ENCODE measurements around the gene CBX5.
"Not testable (repeated sequence)": the region's sequence is repeated elsewhere in the genome, so short reads cannot be mapped to it uniquely, and the experiment has no call there.

The CBX5 gene

DNA sequence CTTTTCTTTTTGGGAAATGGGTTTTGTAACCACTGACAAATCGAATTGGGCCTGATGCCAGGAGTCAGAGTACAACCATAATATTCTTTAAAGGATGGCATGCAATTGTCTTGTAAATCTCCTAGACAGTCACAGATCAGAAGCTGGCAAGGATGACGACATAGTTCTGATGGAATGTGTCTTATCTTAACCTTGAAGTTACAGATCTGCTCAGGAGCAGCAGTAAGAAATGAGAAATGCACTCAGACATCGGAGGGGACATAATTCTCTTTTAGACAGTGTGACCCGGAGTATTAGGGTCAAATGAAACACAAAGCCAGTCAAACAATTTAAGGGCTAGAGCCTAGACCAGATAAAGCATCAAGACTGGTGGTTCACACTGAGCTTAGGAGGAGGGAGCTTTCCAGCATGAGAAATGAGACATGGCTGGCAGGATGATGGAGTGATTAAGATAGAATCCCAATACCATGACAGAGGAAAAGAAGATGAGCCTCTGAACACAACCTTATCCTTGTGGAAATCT is 17.5 kb downstream of the CBX5 start:
- no peak for DNase-seq

- DNase-seq = no peak
These were observed 18.0 kb downstream of the CBX5 start for GRCh38 chr12:54261815-54262402.

- peak; percentile 98 for DNase-seq
These were observed 20.5 kb downstream of the CBX5 start for GRCh38 chr12:54259194-54260011.

DNA sequence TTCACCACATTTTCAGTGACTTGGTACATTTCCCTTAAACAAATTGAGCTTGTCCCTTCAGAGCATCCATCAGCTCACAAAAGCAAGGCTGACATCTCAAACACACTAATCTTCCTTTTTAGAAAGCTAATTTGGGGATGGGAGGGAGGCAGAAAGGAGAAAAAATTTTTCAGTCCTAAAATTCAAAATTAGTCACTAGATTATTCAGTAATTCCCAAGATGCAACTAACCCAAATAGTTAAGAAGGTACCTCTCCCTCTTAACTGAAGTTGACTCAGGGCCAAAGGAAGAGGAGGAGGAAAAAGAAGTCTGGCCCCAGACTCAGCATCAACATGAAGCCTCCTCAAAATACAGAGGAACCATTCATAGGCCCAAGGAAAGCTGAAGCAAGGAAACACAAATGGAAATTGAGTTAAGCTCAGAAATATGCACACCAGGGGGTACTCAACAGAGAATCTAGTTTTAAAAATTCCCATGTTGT is 21.7 kb downstream of the CBX5 start:
- no peak for DNase-seq

- DNase-seq = no peak
These were observed 22.6 kb downstream of the CBX5 start for GRCh38 chr12:54257332-54257731.

DNA sequence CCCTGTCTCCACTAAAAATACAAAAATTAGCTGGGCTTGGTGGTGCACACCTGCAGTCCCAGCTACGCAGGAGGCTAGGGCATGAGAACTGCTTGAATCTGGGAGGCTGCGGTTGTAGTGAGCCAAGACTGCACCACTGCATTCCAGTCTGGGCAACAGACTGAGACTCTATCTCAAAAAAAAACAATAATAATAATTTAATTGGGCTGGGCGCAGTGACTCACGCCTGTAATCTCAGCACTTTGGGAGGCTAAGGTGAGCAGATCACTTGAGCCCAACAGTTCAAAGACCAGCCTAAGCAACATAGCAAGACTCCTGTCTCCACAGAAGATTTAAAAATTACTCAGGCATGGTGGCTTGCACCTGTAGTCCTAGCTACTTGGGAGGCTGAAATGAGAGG is 26.7 kb downstream of the CBX5 start:
- no peak for DNase-seq

GRCh38 chr12:54251667-54252284 is 28.1 kb downstream of the CBX5 start:
- DNase-seq = no peak

GRCh38 chr12:54249489-54249888 is 30.4 kb downstream of the CBX5 start:
- no peak for DNase-seq

DNA sequence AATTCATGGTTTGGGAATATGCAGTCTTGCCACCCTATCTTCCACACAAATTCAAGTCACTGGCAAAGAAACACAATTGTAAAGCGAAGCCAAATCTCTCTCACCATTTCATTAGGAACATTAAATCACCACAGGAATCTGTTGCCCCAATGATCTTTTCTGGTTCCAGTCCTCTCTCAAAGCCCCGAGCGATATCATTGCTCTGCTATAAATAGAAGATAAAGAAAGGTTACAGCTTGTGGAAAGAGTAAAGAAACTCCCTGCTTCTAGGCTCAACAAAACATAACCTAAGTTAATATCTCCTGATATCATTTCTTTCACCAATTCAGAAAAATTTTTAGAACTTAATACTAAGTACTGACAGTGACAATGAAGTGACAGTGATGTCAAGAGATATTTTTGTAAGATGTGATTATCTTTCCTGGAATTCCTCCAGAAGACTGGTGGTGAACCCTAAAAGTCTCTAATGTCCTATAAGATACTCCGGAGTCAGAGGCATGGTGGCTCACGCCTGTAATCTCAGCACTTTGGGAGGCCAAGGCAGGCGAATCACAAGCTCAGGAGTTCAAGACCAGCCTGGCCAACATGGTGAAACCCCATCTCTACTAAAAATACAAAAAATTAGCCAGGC is 33.8 kb downstream of the CBX5 start:
- DNase-seq = no peak

DNA sequence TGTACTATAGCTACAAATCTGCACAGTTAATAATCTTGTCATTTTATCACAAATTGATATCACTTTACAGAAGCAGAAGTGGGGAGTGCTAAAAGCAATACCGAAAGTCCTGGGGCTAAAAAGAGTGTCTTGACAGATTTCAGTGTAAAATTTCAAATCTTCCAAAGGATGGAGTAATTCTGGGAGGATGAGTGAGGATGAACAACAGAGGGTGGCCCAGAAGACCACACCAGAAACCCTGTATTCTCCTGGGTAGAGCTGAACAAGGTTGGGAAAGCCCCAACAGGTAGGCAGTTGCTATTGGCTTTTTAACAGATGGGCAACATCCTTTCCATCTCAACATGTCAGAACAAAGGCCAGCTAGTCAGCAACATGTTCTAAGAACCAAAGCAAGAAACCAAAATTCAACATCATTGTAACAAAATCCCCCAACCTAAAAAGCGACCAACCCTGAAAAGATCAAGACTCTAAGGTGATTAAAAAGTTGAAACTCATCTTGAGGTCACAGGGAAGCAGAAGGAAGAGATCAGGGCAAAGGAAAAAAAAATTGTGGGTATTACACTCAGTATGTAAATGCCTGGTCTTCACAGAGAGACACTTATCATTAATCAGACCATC is 38.8 kb downstream of the CBX5 start:
- DNase-seq = no peak

GRCh38 chr12:54240129-54240528 is 39.8 kb downstream of the CBX5 start:
- DNase-seq = no peak

DNA sequence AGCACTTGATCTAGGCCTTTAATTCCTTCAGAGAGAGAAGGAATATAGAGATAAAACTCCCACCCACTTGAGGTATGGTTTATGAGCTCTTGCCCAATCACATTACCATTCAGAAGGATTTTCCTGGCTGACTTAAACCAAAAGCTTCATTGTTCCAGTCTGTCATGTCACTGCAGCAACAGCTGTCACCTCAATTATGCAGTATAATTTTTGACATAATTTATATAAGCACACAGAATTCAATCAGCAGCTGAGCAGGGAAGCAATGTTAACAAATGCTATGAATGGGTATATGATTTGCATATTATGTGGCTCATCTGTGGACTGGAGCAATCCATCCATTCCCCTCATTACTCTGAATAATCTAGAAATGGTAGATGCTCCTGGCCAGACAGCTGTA is 40.3 kb downstream of the CBX5 start:
- peak; percentile 91 for DNase-seq

- DNase-seq = no peak
These were observed 41.4 kb downstream of the CBX5 start for GRCh38 chr12:54238531-54238930.

DNA sequence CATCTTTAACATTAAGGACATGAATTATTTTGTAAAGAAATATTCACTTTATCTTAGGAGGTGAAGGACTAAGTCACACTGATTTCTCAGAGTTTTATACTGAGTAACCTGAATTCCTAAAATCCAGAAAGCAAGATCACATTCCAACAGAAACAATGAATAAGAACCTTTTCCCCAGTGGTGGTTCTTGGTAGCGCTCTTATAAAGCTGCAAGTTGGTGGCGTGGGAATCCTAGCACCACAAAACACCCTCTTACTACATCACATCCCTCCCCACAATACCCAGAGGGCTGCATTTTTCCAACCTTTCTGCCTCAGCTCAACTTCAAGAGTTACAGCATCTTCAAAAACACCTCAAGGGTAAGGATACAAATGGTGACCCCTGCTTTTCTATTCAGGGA is 47.1 kb downstream of the CBX5 start:
- no peak for DNase-seq

DNA sequence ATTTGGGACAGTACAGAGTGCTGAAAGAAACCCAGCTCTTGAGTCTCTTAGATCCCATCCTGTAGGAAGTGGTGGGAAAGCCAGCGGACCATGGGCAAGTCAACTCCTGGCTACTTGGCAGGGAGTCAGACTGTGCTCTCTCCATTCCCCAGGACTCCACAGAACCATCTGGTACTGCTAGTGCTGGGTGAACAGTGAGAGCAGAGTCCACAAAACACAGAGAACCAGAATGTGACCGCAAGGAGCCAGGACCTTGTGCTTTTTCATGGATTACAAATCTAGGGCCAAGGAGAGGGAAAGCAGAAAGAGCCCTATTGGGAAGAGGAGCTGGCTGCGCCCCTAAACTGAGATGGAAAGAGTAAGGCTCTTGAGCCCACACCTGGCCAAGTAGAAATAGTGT is 48.7 kb downstream of the CBX5 start:
- not testable (repeated sequence) for DNase-seq

GRCh38 chr12:54230555-54230954 is 49.4 kb downstream of the CBX5 start:
- DNase-seq = no peak

- DNase-seq = no peak
These were observed 50.2 kb downstream of the CBX5 start for GRCh38 chr12:54229624-54230212.

- DNase-seq = no peak
These were observed 51.5 kb downstream of the CBX5 start for GRCh38 chr12:54228471-54228870.

GRCh38 chr12:54227927-54228326 is 52.0 kb downstream of the CBX5 start:
- DNase-seq = not testable (repeated sequence)

- DNase-seq = no peak
These were observed 52.5 kb downstream of the CBX5 start for GRCh38 chr12:54227376-54227775.

DNA sequence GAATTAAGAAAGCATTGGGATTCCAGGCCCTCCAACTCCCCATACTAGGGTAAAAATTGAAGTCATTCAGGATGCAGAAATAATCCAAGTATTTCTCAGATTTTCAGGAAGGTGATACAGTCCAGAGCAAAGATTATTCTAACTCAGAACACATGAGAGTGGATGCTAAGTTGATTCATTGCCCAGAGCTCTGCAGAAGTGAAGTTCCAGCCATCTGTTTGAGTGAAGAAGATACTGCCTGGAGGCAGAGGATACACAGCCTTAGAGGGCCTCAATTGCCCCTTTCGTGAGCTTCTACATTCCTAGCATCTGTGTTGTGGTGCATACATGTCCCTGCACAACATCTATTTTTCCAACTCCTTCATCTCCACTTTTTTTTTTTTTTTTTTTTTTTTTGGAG is 54.3 kb downstream of the CBX5 start:
- no peak for DNase-seq

- no peak for DNase-seq
These were observed 57.3 kb downstream of the CBX5 start for GRCh38 chr12:54222609-54223008.
